GM12891 (cell line): ENCODE data around the gene ADAM10.

Experiments used
- POLR2A ChIP-seq: IDR thresholded peaks from 2 replicates; pipeline ENCODE4 v1.6.1; 2011; ENCODE audit warnings: low read depth, low read length, control low read depth
- POLR2AphosphoS5 ChIP-seq: IDR thresholded peaks from 2 replicates; pipeline ENCODE4 v1.6.1; 2011; ENCODE audit warnings: low read depth, low read length, control low read depth
- SPI1 ChIP-seq: IDR thresholded peaks from 2 replicates; pipeline ENCODE4 v1.6.1; 2011; ENCODE audit warnings: low read depth, low read length, control low read depth
- TAF1 ChIP-seq: IDR thresholded peaks from 2 replicates; pipeline ENCODE4 v1.6.1; 2011; ENCODE audit warnings: low read depth, low read length, control low read depth

DNA sequence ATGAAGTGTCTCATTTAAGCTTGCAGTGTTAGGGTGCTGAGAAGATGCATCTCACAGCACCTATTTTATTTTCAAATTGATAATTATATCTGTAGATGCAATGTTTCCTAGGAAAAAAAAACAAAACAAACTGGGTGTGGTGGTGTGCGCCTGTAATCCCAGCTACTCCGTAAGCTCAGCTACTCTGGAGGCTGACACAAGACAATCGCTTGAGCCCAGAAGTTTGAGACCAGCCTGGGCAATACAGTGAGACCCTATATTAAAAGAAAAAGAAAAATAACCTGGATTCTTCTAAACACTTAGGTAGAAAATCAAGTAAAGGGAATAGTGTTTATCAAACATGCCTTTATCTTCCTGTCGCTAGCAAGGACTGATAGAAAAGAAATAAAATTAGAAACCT, 23.5 kb upstream of the ADAM10 start:
- TF ChIP-seq POLR2AphosphoS5 (no peak), TAF1 (no peak), POLR2A (no peak), SPI1 (no peak)
